ENCODE results near the gene DLGAP1. TPM values are rescaled to one million over a fixed set of nuclear protein-coding genes. Genes with fewer than 3 reads are reported as not detected.

Gene DLGAP1
- total and polyA plus RNA-seq, 10 of the 15 experiments (the other 5 are each of a cell fraction or from before 2014, with no cell fraction given), result 0.23 to 27.6 (median 1.9) TPM

DNA sequence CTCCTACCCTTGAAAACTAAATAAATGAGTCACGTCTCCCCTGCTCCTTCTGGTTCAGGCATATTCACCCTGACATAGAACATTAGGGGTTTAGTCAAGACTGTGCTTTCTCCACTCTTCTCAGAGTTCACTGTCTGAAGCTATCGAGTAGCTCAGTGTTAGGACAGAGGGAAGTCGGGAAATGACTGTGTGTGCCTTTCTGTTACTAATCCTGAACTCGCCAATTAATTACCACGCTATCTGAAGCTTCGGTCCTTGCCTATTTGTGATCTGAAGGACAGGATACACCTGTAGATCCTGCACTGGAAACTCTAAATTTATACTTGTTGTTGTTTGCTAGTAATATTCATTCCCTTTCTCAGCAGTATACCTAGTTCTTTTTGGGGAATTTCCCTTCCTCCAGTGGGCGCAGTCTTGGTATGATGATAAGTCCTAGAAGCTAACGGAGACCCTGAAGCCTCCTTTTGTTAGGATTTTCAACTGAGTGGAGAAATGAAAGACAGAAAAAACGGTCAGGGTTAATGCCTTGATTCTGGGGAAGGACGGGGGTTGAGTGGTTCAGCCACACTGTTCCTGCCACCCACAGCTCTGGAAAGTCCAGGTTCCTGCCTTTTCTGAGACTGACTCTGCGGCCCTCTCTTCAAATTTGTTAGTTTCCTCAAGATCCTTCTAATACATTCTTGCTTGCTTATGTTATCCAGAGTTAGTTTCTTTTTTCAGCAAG is 218.0 kb downstream of the DLGAP1 start (continued):
- TF ChIP-seq, protein P1, sequence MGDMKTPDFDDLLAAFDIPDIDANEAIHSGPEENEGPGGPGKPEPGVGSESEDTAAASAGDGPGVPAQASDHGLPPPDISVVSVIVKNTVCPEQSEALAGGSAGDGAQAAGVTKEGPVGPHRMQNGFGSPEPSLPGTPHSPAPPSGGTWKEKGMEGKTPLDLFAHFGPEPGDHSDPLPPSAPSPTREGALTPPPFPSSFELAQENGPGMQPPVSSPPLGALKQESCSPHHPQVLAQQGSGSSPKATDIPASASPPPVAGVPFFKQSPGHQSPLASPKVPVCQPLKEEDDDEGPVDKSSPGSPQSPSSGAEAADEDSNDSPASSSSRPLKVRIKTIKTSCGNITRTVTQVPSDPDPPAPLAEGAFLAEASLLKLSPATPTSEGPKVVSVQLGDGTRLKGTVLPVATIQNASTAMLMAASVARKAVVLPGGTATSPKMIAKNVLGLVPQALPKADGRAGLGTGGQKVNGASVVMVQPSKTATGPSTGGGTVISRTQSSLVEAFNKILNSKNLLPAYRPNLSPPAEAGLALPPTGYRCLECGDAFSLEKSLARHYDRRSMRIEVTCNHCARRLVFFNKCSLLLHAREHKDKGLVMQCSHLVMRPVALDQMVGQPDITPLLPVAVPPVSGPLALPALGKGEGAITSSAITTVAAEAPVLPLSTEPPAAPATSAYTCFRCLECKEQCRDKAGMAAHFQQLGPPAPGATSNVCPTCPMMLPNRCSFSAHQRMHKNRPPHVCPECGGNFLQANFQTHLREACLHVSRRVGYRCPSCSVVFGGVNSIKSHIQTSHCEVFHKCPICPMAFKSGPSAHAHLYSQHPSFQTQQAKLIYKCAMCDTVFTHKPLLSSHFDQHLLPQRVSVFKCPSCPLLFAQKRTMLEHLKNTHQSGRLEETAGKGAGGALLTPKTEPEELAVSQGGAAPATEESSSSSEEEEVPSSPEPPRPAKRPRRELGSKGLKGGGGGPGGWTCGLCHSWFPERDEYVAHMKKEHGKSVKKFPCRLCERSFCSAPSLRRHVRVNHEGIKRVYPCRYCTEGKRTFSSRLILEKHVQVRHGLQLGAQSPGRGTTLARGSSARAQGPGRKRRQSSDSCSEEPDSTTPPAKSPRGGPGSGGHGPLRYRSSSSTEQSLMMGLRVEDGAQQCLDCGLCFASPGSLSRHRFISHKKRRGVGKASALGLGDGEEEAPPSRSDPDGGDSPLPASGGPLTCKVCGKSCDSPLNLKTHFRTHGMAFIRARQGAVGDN (IDR thresholded peaks at IDR 0.05), result 0 out of 2 replicates have a peak, but pooled peaks have one; percentile 17
- no peak for TF ChIP-seq ESRRA (IDR thresholded peaks at IDR 0.05; ENCODE audit: low read length)
- peak; percentile 80 for TF ChIP-seq IKZF1 (conservative IDR thresholded peaks at IDR 0.05)
- TF ChIP-seq, protein P2, sequence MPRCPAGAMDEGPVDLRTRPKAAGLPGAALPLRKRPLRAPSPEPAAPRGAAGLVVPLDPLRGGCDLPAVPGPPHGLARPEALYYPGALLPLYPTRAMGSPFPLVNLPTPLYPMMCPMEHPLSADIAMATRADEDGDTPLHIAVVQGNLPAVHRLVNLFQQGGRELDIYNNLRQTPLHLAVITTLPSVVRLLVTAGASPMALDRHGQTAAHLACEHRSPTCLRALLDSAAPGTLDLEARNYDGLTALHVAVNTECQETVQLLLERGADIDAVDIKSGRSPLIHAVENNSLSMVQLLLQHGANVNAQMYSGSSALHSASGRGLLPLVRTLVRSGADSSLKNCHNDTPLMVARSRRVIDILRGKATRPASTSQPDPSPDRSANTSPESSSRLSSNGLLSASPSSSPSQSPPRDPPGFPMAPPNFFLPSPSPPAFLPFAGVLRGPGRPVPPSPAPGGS (IDR thresholded peaks at IDR 0.05; ENCODE audit: borderline replicate concordance, insufficient read depth, low read depth, low read length, poor library complexity, severe bottlenecking), result no peak
- no peak for TF ChIP-seq GATAD2B (conservative IDR thresholded peaks at IDR 0.05; ENCODE audit: low read depth)
- TF ChIP-seq IKZF2 (IDR thresholded peaks at IDR 0.05), result peak; percentile 86 to 88
- TF ChIP-seq ATF7 (IDR thresholded peaks at IDR 0.05; ENCODE audit: low read depth), result 0 out of 2 replicates have a peak, but pooled peaks have one; percentile 21
- peak; percentile 79 for TF ChIP-seq MTA2 (IDR thresholded peaks at IDR 0.05; ENCODE audit: low read depth)
- TF ChIP-seq, protein P3, sequence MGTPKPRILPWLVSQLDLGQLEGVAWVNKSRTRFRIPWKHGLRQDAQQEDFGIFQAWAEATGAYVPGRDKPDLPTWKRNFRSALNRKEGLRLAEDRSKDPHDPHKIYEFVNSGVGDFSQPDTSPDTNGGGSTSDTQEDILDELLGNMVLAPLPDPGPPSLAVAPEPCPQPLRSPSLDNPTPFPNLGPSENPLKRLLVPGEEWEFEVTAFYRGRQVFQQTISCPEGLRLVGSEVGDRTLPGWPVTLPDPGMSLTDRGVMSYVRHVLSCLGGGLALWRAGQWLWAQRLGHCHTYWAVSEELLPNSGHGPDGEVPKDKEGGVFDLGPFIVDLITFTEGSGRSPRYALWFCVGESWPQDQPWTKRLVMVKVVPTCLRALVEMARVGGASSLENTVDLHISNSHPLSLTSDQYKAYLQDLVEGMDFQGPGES (IDR thresholded peaks at IDR 0.05), result no peak
- no peak for TF ChIP-seq NFYB (IDR thresholded peaks at IDR 0.05; ENCODE audit: insufficient read depth, low read depth, low read length)
- no peak for TF ChIP-seq EGR1 (IDR thresholded peaks at IDR 0.05; ENCODE audit: borderline replicate concordance in 1 of 2, low read depth in 2 of 2, low read length in 2 of 2)
- TF ChIP-seq, protein P4, sequence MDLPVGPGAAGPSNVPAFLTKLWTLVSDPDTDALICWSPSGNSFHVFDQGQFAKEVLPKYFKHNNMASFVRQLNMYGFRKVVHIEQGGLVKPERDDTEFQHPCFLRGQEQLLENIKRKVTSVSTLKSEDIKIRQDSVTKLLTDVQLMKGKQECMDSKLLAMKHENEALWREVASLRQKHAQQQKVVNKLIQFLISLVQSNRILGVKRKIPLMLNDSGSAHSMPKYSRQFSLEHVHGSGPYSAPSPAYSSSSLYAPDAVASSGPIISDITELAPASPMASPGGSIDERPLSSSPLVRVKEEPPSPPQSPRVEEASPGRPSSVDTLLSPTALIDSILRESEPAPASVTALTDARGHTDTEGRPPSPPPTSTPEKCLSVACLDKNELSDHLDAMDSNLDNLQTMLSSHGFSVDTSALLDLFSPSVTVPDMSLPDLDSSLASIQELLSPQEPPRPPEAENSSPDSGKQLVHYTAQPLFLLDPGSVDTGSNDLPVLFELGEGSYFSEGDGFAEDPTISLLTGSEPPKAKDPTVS (IDR thresholded peaks at IDR 0.05; ENCODE audit: low read depth, low read length), result no peak
- no peak for TF ChIP-seq CEBPB (IDR thresholded peaks at IDR 0.05; ENCODE audit: borderline replicate concordance in 1 of 2, low read depth in 2 of 2, low read length in 2 of 2)
- TF ChIP-seq, protein P5, sequence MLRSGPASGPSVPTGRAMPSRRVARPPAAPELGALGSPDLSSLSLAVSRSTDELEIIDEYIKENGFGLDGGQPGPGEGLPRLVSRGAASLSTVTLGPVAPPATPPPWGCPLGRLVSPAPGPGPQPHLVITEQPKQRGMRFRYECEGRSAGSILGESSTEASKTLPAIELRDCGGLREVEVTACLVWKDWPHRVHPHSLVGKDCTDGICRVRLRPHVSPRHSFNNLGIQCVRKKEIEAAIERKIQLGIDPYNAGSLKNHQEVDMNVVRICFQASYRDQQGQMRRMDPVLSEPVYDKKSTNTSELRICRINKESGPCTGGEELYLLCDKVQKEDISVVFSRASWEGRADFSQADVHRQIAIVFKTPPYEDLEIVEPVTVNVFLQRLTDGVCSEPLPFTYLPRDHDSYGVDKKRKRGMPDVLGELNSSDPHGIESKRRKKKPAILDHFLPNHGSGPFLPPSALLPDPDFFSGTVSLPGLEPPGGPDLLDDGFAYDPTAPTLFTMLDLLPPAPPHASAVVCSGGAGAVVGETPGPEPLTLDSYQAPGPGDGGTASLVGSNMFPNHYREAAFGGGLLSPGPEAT (IDR thresholded peaks at IDR 0.05; ENCODE audit: low read depth), result peak; percentile 79
